Astrocyte (in vitro differentiated cells and primary cell): ENCODE measurements around the gene ZMYND8. TPM values are rescaled to one million over a fixed set of nuclear protein-coding genes. Genes with fewer than 3 reads are reported as not detected.

Experiments used
- DNase-seq: peaks from one replicate; pipeline ENCODE4 v3.0.0-alpha.2; 2010; ENCODE audit warnings: low read depth
- FAIRE-seq: peaks from 2 replicates; lab custom pipeline; 2011; peaks lifted over from hg19 to GRCh38; lab: Jason Lieb, UNC
- H2AFZ ChIP-seq: 2 replicates; pipeline ENCODE4 v1.6.0; 2012; ENCODE audit warnings: low read depth, low read length, inconsistent platforms
- H3K27ac ChIP-seq: 2 replicates; pipeline ENCODE4 v1.5.1; 2011; ENCODE audit warnings: low read depth, low read length, inconsistent platforms
- H3K27me3 ChIP-seq: 2 replicates; pipeline ENCODE4 v1.6.0; 2011; ENCODE audit warnings: low read length, inconsistent platforms; ENCODE audit not compliant: insufficient read depth
- H3K36me3 ChIP-seq: 2 replicates; pipeline ENCODE4 v1.5.1; 2011; ENCODE audit warnings: low read length, inconsistent platforms; ENCODE audit not compliant: insufficient read depth
- H3K4me1 ChIP-seq: 2 replicates; pipeline ENCODE4 v1.5.1; 2011; ENCODE audit warnings: low read length, inconsistent platforms; ENCODE audit not compliant: insufficient read depth
- H3K4me2 ChIP-seq: 2 replicates; pipeline ENCODE4 v1.6.0; 2012; ENCODE audit warnings: low read length, inconsistent platforms
- H3K4me3 ChIP-seq: 2 replicates; pipeline ENCODE4 v1.5.1; 2011; ENCODE audit warnings: low read depth, mild to moderate bottlenecking, low read length, inconsistent platforms; ENCODE audit not compliant: insufficient read depth
- H3K79me2 ChIP-seq: 2 replicates; pipeline ENCODE4 v1.6.0; 2012; ENCODE audit warnings: mild to moderate bottlenecking, low read length, inconsistent platforms; ENCODE audit not compliant: insufficient read depth
- H3K9ac ChIP-seq: 2 replicates; pipeline ENCODE4 v1.6.0; 2012; ENCODE audit warnings: mild to moderate bottlenecking, low read length, inconsistent platforms
- H3K9me3 ChIP-seq: 2 replicates; pipeline ENCODE4 v1.5.1; 2012; ENCODE audit warnings: low read depth, mild to moderate bottlenecking, low read length, inconsistent platforms; ENCODE audit not compliant: insufficient read depth
- H4K20me1 ChIP-seq: 2 replicates; pipeline ENCODE4 v1.6.0; 2012; ENCODE audit warnings: low read length, inconsistent platforms; ENCODE audit not compliant: insufficient read depth
- H3K27ac Mint-ChIP-seq: one replicate; pipeline ENCODE4 v1.8.0; 2021; ENCODE audit warnings: mild to moderate bottlenecking, mixed read lengths; ENCODE audit not compliant: unreplicated experiment
- H3K27me3 Mint-ChIP-seq: one replicate; pipeline ENCODE4 v1.8.0; 2021; ENCODE audit warnings: low read depth, mixed read lengths; ENCODE audit not compliant: unreplicated experiment
- H3K36me3 Mint-ChIP-seq: one replicate; pipeline ENCODE4 v1.8.0; 2021; ENCODE audit warnings: low read depth, mixed read lengths; ENCODE audit not compliant: unreplicated experiment
- H3K4me1 Mint-ChIP-seq: one replicate; pipeline ENCODE4 v1.8.0; 2021; ENCODE audit warnings: low read depth, mixed read lengths; ENCODE audit not compliant: unreplicated experiment
- H3K4me3 Mint-ChIP-seq: one replicate; pipeline ENCODE4 v1.8.0; 2021; ENCODE audit warnings: mild to moderate bottlenecking, moderate library complexity, mixed read lengths; ENCODE audit not compliant: unreplicated experiment
- H3K9me3 Mint-ChIP-seq: one replicate; pipeline ENCODE4 v1.8.0; 2021; ENCODE audit warnings: mild to moderate bottlenecking, mixed read lengths; ENCODE audit not compliant: unreplicated experiment
- EZH2 ChIP-seq: IDR thresholded peaks from 2 replicates; pipeline ENCODE4 v1.6.1; 2012; ENCODE audit warnings: mild to moderate bottlenecking, low read length, inconsistent platforms; ENCODE audit not compliant: insufficient read depth
- total RNA-seq: library from RNA; stranded (reverse); gene quantifications from 2 replicates; pipeline ENCODE4 v1.2.1, GENCODE V29; 2021
- TF ChIP-seq, protein P1 (sequence below): IDR thresholded peaks from 2 replicates; pipeline ENCODE4 v1.5.1; 2011; ENCODE audit warnings: low read depth, mild to moderate bottlenecking, inconsistent platforms, low read length, moderate library complexity; ENCODE audit not compliant: insufficient read depth

ZMYND8 gene
- total RNA-seq, 1 donor from 2014 or later, result 45.8 TPM

GRCh38 chr20:47276851-47277534 is 79.5 kb downstream of the ZMYND8 start:
- Histone ChIP-seq H3K4me2 (peak overlapping the region; percentile 53), H3K4me3 (no peak overlapping the region), H3K27ac (peak overlapping the region; percentile 97), H4K20me1 (no peaks in the 10 kb centered on the region), H3K36me3 (peaks cover 15% of the 10 kb centered on the region), H2AFZ (no peak overlapping the region), H3K79me2 (peaks cover 13% of the 10 kb centered on the region), H3K4me1 (peaks cover 63% of the 10 kb centered on the region), H3K9ac (peak overlapping the region; percentile 44), H3K9me3 (no peaks in the 10 kb centered on the region), H3K27me3 (no peaks in the 10 kb centered on the region)
- no peaks in the 10 kb centered on the region for H3K9me3 Mint-ChIP-seq
- H3K36me3 Mint-ChIP-seq, result peaks cover 10% of the 10 kb centered on the region
- FAIRE-seq (no peak), DNase-seq (peak; percentile 83)
- peaks cover 47% of the 10 kb centered on the region for H3K4me1 Mint-ChIP-seq
- no peaks in the 10 kb centered on the region for H3K27me3 Mint-ChIP-seq
- TF ChIP-seq EZH2, result no peak
- TF ChIP-seq, protein P1, sequence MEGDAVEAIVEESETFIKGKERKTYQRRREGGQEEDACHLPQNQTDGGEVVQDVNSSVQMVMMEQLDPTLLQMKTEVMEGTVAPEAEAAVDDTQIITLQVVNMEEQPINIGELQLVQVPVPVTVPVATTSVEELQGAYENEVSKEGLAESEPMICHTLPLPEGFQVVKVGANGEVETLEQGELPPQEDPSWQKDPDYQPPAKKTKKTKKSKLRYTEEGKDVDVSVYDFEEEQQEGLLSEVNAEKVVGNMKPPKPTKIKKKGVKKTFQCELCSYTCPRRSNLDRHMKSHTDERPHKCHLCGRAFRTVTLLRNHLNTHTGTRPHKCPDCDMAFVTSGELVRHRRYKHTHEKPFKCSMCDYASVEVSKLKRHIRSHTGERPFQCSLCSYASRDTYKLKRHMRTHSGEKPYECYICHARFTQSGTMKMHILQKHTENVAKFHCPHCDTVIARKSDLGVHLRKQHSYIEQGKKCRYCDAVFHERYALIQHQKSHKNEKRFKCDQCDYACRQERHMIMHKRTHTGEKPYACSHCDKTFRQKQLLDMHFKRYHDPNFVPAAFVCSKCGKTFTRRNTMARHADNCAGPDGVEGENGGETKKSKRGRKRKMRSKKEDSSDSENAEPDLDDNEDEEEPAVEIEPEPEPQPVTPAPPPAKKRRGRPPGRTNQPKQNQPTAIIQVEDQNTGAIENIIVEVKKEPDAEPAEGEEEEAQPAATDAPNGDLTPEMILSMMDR, result no peak
- peak overlapping the region; percentile 8 for H3K27ac Mint-ChIP-seq
- H3K4me3 Mint-ChIP-seq, result peak overlapping the region; percentile 4

DNA sequence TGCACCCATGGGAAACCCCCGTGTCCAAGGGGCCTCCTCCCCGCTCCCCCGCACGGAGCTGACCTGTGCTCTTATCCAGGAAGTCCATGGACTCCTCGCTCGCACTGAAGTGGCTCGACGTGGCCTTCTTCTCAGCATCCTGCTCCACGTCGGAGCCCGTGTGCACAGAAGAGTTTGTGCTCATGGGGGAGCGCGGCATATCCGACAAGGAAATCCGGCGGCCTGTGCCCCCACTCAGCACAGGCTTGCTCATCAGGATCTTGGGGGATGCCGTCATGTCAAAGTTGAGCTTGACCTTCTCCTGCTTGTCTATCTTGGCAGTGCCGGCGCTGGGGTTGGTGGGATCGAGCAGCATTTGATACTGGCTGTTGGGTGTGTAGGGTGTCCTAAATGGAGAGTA is 80.2 kb downstream of the ZMYND8 start:
- H3K36me3 ChIP-seq, result peaks cover 13% of the 10 kb centered on the region
- H3K79me2 ChIP-seq, result peaks cover 17% of the 10 kb centered on the region
- Mint-ChIP-seq H3K36me3 (peaks cover 9% of the 10 kb centered on the region), H3K27me3 (no peaks in the 10 kb centered on the region), H3K27ac (no peak overlapping the region), H3K4me3 (no peak overlapping the region), H3K9me3 (no peaks in the 10 kb centered on the region), H3K4me1 (peaks cover 47% of the 10 kb centered on the region)
- no peak for TF ChIP-seq EZH2
- TF ChIP-seq, protein P1, result no peak
- H3K4me2 ChIP-seq, result peak overlapping the region; percentile 18
- DNase-seq (no peak), FAIRE-seq (no peak)
- H3K4me3 ChIP-seq, result no peak overlapping the region
- peaks cover 63% of the 10 kb centered on the region for H3K4me1 ChIP-seq
- no peaks in the 10 kb centered on the region for H3K9me3 ChIP-seq
- peak overlapping the region; percentile 27 for H3K9ac ChIP-seq
- H3K27me3 ChIP-seq, result no peaks in the 10 kb centered on the region
- no peak overlapping the region for H2AFZ ChIP-seq
- H4K20me1 ChIP-seq, result no peaks in the 10 kb centered on the region
- H3K27ac ChIP-seq, result peak overlapping the region; percentile 97

- H3K27ac ChIP-seq, result peak overlapping the region; percentile 97
- H3K4me1 Mint-ChIP-seq, result peaks cover 43% of the 10 kb centered on the region
- peaks cover 63% of the 10 kb centered on the region for H3K4me1 ChIP-seq
- H3K27me3 ChIP-seq, result no peaks in the 10 kb centered on the region
- H3K27ac Mint-ChIP-seq, result peak overlapping the region; percentile 94
- H3K9ac ChIP-seq, result peak overlapping the region; percentile 86
- no peaks in the 10 kb centered on the region for H3K9me3 Mint-ChIP-seq
- H3K36me3 ChIP-seq, result peaks cover 9% of the 10 kb centered on the region
- H2AFZ ChIP-seq, result no peak overlapping the region
- DNase-seq (no peak), FAIRE-seq (no peak)
- H3K36me3 Mint-ChIP-seq, result peaks cover 4% of the 10 kb centered on the region
- no peak overlapping the region for H3K4me2 ChIP-seq
- no peak overlapping the region for H3K4me3 ChIP-seq
- H3K4me3 Mint-ChIP-seq, result no peak overlapping the region
- no peaks in the 10 kb centered on the region for H3K9me3 ChIP-seq
- no peaks in the 10 kb centered on the region for H3K27me3 Mint-ChIP-seq
- H4K20me1 ChIP-seq, result no peaks in the 10 kb centered on the region
- H3K79me2 ChIP-seq, result peaks cover 21% of the 10 kb centered on the region
- TF ChIP-seq, protein P1, result no peak
- no peak for TF ChIP-seq EZH2
Measured at GRCh38 chr20:47275548-47275947, 81.0 kb downstream of the ZMYND8 start.
